GM19468 (cell line): ENCODE data around the gene ANTXR1.

ENCODE experiments used
- ATAC-seq: cut with Tn5 transposase; IDR thresholded peaks from one replicate; pipeline ENCODE4 v1.9.1; 2021; ENCODE audit warnings: mild to moderate bottlenecking, moderate library complexity, moderate number of reproducible peaks; ENCODE audit not compliant: unreplicated experiment; ENCODE audit errors: extremely low read depth

The ANTXR1 gene

GRCh38 chr2:69065735-69066336 lies 52.9 kb downstream of the ANTXR1 start:
- no peak for ATAC-seq

DNA sequence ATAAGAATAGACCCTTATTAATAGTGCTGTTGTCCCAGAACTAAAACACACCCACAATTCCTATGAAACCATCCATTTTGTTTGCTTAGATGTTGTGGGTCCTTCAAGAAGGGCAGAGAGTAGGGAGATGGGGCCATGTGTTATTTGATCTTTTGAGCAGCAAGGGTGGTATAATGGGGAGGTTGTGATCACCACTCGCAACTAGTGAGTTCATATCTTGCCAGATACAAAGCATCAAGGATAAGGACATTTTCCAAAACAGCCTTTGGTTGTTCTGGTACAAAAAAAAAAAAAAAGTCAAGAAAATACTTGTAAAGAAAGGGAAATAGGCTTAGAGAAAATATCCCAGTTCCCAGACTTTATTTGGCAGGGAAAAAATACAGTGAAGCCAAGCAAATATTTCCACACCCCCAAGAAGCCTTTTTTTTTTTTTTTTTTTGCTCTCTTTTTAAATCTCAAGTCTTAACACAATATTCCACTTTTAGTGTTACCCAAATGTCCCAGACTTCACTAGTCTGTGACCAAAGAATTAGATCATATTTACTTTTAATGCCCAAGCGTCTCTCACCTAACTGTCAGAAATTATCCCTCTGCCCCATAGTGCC lies 54.1 kb downstream of the ANTXR1 start:
- no peak for ATAC-seq

DNA sequence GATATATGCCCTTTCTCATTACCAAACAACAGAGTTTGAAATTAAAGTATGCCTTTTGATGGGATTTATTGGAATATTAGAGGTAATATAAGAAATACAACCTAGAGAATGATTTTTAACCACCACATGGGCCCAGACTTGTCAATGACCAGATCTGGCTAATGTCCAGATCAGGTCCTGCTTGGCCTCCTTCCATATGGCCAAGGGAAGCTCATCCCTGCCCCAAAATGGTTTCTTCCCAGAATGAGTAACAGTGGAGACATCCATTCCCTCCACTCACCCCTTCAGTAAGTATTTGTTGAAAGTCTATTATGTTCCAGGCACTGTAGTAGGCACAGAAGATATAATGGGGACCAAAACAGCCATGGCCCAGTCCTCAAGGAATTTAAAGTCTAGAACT lies 54.9 kb downstream of the ANTXR1 start:
- ATAC-seq, result no peak

- no peak for ATAC-seq
These were observed 58.0 kb downstream of the ANTXR1 start for GRCh38 chr2:69070969-69071368.

DNA sequence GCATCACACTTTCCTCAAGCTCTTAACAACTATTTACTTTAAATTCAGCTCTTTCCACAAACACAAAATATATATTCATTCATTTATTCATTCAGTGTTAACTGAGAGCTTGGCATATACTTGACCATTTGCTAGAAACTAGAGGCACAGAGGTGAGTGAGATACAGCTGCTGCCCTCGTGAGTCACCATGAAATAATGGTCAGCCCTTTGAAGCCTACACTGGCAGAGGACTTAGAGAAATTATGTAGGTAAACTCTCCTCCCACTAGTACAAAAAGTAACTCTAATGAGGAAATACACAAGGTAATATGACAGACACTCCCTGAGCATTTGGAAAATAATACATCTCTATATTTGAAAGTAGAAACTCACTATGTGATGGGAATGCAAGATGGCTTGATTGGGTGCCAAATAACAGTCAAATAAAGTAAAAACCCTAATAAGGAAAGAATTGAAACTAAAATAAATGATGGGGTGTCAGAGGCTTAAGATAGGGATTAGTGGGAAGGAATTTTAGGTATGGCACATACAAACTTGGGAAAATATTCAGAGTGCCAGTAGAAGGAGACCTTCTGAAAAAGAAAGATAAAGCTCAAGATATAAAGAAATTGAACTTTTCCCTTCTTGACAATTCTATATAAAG lies 61.1 kb downstream of the ANTXR1 start:
- ATAC-seq, result no peak

- ATAC-seq, result no peak
These were observed 61.9 kb downstream of the ANTXR1 start for GRCh38 chr2:69074918-69075317.

- ATAC-seq, result no peak
These were observed 62.5 kb downstream of the ANTXR1 start for GRCh38 chr2:69075486-69075885.

- ATAC-seq, result no peak
These were observed 63.6 kb downstream of the ANTXR1 start for GRCh38 chr2:69076601-69077000.

GRCh38 chr2:69077252-69077950 lies 64.4 kb downstream of the ANTXR1 start:
- no peak for ATAC-seq

GRCh38 chr2:69080071-69080470 lies 67.1 kb downstream of the ANTXR1 start:
- no peak for ATAC-seq

- ATAC-seq, result no peak
These were observed 68.1 kb downstream of the ANTXR1 start for GRCh38 chr2:69081001-69081580.

GRCh38 chr2:69081757-69082156 lies 68.8 kb downstream of the ANTXR1 start:
- ATAC-seq, result no peak

DNA sequence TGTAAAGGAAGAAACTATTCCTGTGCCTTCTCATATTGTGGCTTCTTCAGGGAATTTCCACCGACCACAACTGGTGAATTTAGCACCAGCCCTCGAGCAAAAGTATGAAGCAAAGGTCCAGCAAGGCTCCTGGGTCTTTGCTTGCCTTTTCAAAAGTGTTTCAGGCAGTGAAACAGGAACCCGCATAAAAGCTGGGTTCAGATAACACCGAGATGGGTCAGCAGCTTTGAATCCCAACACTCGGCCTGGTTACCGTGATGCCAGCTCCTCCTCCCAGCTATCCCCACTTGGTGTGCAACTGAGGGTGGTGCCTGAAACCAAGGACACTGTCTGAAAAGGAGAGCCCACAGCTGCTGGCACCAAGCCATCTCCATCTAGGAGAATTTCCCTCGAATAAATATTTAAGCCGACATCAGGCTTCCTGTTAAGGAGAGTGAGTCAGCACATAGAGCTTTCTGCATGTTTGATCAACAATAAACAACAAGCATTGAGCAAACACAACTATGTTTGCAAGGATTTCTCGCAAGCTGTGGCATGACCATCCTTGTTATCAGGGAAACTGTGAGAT lies 69.5 kb downstream of the ANTXR1 start:
- no peak for ATAC-seq

DNA sequence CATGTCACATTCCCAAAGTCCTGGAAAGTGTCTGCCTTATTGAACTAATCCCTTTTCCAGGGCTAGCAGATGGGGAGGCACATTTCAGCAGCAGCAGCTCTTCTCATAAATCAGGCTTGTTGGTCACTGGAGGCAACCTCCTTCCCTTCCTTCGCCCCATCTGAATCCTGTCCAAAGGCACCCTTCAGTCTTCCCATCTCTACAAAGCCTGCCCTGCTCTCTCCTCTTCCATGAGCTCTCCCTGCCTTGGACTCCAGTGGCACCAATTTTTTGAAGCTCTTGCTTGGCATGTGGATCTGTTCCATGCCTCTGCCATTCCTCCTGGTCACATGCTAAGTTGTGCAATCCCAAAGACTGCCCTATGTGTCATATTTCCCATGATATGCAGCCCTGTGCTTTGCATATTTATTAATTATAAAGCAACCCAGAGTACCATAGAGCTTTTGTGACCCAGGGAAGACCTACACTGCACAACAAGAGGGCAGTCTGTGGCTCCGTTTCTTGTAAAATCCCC lies 70.3 kb downstream of the ANTXR1 start:
- ATAC-seq, result no peak

DNA sequence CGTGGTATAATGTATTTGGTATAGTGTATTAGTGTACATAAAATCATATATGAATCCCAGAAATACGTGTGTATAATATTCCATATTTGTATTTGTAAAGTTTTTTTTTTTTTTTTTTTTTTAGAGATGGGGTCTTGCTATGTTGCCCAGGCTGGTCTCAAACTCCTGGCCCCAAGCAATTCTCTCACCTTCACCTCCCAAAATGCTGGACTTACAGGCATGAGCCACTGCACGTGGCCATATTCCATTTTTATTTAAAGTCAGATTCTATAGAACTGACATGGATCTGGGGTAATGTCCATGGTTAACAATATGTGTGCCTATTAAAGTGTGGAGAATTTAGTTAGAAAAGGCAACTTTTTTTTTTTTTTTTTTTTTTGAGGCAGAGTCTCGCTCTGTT lies 71.5 kb downstream of the ANTXR1 start:
- ATAC-seq, result no peak

- no peak for ATAC-seq
These were observed 73.5 kb downstream of the ANTXR1 start for GRCh38 chr2:69086466-69086865.

DNA sequence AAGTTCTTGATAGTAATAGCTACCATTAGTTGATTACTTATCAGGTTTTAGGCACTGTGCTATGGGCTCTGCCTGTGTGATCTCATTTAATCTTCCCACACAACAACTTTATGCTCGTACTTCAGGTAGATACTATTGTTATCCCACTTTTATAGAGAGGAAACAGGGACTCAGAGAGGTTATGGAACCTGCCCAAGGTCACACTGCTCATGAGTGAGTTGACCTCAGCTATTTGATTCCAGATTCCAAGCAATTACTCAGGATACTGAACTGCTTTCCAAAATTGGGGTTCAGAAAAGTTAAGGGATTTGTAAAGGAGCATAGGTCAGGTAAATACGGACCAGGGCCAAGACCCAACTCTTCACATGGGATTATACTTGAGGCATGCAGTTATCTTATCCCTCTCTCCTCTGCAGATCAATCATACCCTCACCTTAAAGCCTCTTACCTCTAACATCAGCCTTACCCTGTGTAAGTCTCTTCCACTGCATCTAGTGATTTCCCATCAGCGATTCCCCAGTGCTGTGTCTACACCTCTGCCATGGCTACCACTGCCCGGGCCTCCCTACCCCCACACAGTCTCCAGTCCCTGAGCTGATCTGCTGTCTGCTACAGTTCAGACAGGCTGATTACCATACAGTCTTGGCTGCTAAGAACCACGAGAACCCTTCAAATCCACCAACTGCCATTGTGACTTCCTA lies 74.4 kb downstream of the ANTXR1 start:
- no peak for ATAC-seq

GRCh38 chr2:69087912-69088240 lies 74.9 kb downstream of the ANTXR1 start:
- ATAC-seq, result no peak

- ATAC-seq, result no peak
These were observed 75.5 kb downstream of the ANTXR1 start for GRCh38 chr2:69088466-69088865.

- no peak for ATAC-seq
These were observed 76.3 kb downstream of the ANTXR1 start for GRCh38 chr2:69089266-69089665.
